Measurements from ENCODE around the gene ARHGAP26. TPM values are rescaled to one million over a fixed set of nuclear protein-coding genes. Genes with fewer than 3 reads are reported as not detected.

The ARHGAP26 gene
- total and polyA plus RNA-seq, 4 donors: 1.8 to 16.7 (median 4.1) TPM

DNA sequence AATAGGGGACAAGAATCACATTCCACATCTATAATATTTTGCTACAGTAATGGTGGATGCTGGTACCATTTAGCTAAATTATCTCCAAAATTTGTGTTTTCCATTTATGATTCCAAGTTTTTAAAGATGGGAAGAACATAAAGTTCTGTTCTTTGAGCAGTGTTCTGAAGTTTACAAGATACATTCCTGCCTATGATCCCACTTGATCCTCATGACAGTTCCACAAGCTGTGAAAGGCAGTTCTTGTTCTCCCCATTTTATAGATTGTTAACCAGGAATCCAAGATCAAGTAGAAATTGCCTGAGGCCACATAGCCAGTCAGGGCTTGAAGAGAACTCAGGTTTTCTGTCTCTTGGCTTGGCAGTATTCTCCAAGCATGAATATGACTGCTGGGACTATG, 376.0 kb downstream of the ARHGAP26 start:
- DNase-seq (ENCODE audit: low spot score): no peak
- H3K9ac ChIP-seq (ENCODE audit: low read depth in 1 of 2, low read length in 2 of 2): no peak overlapping the region
- no peaks in the 10 kb centered on the region for H3K9me3 ChIP-seq (ENCODE audit: control insufficient read depth in 4 of 4, low read length in 3 of 4)
- TF ChIP-seq FOXA1 (IDR thresholded peaks at IDR 0.05): no peak
- no peak overlapping the region for H3K4me3 ChIP-seq (ENCODE audit: low read depth in 1 of 3, low read length in 3 of 3)
- H3K27ac ChIP-seq (ENCODE audit: low read depth in 1 of 2, low read length in 2 of 2): no peak overlapping the region
- peaks cover 0 to 10% (median 3%) of the 10 kb centered on the region in 4 donors for H3K36me3 ChIP-seq (ENCODE audit: control insufficient read depth in 4 of 4, insufficient read depth in 3 of 4, low read depth in 1 of 4, low read length in 3 of 4)
- peaks cover 0 to 13% (median 6%) of the 10 kb centered on the region in 4 donors for H3K4me1 ChIP-seq (ENCODE audit: control insufficient read depth in 4 of 4, insufficient read depth in 4 of 4, low read length in 3 of 4)
- H3K27me3 ChIP-seq (ENCODE audit: control insufficient read depth in 4 of 4, insufficient read depth in 4 of 4, low read length in 3 of 4): no peaks in the 10 kb centered on the region

DNA sequence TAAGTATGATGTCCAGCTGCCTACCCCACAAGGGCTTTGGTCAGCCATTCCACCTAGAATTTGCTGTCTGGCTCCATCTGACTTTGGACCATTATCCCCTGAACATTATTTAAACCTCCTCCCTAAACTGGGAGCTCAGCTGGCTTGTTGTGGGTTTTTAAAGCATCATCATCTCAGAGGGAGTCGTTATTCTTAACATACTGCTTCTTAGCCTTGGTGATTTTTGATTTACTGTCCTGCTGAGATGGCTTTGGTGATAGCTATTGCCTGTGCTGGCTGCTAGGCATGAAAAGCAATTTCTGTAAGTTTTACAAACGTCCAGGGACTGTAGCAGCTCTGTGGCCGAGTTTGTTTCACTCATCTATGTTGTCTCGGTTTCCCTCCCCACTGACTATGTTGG, 377.2 kb downstream of the ARHGAP26 start:
- H3K9ac ChIP-seq (ENCODE audit: low read depth in 1 of 2, low read length in 2 of 2): no peak overlapping the region
- 94% methylated on average over 4 of the region's 4 CpGs for WGBS
- peaks cover 0 to 10% (median 3%) of the 10 kb centered on the region in 4 donors for H3K36me3 ChIP-seq (ENCODE audit: control insufficient read depth in 4 of 4, insufficient read depth in 3 of 4, low read depth in 1 of 4, low read length in 3 of 4)
- no peak overlapping the region for H3K4me3 ChIP-seq (ENCODE audit: low read depth in 1 of 3, low read length in 3 of 3)
- peaks cover 0 to 7% (median 3%) of the 10 kb centered on the region in 4 donors for H3K4me1 ChIP-seq (ENCODE audit: control insufficient read depth in 4 of 4, insufficient read depth in 4 of 4, low read length in 3 of 4)
- no peaks in the 10 kb centered on the region for H3K27me3 ChIP-seq (ENCODE audit: control insufficient read depth in 4 of 4, insufficient read depth in 4 of 4, low read length in 3 of 4)
- H3K9me3 ChIP-seq (ENCODE audit: control insufficient read depth in 4 of 4, low read length in 3 of 4): no peaks in the 10 kb centered on the region
- TF ChIP-seq, protein P1, sequence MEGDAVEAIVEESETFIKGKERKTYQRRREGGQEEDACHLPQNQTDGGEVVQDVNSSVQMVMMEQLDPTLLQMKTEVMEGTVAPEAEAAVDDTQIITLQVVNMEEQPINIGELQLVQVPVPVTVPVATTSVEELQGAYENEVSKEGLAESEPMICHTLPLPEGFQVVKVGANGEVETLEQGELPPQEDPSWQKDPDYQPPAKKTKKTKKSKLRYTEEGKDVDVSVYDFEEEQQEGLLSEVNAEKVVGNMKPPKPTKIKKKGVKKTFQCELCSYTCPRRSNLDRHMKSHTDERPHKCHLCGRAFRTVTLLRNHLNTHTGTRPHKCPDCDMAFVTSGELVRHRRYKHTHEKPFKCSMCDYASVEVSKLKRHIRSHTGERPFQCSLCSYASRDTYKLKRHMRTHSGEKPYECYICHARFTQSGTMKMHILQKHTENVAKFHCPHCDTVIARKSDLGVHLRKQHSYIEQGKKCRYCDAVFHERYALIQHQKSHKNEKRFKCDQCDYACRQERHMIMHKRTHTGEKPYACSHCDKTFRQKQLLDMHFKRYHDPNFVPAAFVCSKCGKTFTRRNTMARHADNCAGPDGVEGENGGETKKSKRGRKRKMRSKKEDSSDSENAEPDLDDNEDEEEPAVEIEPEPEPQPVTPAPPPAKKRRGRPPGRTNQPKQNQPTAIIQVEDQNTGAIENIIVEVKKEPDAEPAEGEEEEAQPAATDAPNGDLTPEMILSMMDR (IDR thresholded peaks at IDR 0.05; ENCODE audit: low read depth, low read length, missing input control): no peak
- TF ChIP-seq FOXA2 (IDR thresholded peaks at IDR 0.05) (no peak), JUND (IDR thresholded peaks at IDR 0.05) (no peak), EGR1 (IDR thresholded peaks at IDR 0.05; ENCODE audit: low read depth in 2 of 2) (no peak), GABPA (IDR thresholded peaks at IDR 0.05 in 1 of 2, conservative IDR thresholded peaks at IDR 0.05 in 1 of 2) (no peak), TAF1 (conservative IDR thresholded peaks at IDR 0.05) (no peak), SP1 (IDR thresholded peaks at IDR 0.05) (no peak), FOXA1 (IDR thresholded peaks at IDR 0.05) (no peak), NR2F2 (IDR thresholded peaks at IDR 0.05) (no peak), HNF4G (IDR thresholded peaks at IDR 0.05) (no peak), HNF4A (conservative IDR thresholded peaks at IDR 0.05) (no peak), RAD21 (IDR thresholded peaks at IDR 0.05) (no peak), YY1 (IDR thresholded peaks at IDR 0.05) (no peak), RXRA (IDR thresholded peaks at IDR 0.05) (no peak)
- TF ChIP-seq, protein P2, sequence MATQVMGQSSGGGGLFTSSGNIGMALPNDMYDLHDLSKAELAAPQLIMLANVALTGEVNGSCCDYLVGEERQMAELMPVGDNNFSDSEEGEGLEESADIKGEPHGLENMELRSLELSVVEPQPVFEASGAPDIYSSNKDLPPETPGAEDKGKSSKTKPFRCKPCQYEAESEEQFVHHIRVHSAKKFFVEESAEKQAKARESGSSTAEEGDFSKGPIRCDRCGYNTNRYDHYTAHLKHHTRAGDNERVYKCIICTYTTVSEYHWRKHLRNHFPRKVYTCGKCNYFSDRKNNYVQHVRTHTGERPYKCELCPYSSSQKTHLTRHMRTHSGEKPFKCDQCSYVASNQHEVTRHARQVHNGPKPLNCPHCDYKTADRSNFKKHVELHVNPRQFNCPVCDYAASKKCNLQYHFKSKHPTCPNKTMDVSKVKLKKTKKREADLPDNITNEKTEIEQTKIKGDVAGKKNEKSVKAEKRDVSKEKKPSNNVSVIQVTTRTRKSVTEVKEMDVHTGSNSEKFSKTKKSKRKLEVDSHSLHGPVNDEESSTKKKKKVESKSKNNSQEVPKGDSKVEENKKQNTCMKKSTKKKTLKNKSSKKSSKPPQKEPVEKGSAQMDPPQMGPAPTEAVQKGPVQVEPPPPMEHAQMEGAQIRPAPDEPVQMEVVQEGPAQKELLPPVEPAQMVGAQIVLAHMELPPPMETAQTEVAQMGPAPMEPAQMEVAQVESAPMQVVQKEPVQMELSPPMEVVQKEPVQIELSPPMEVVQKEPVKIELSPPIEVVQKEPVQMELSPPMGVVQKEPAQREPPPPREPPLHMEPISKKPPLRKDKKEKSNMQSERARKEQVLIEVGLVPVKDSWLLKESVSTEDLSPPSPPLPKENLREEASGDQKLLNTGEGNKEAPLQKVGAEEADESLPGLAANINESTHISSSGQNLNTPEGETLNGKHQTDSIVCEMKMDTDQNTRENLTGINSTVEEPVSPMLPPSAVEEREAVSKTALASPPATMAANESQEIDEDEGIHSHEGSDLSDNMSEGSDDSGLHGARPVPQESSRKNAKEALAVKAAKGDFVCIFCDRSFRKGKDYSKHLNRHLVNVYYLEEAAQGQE (IDR thresholded peaks at IDR 0.05): no peak
- TF ChIP-seq, protein P3, sequence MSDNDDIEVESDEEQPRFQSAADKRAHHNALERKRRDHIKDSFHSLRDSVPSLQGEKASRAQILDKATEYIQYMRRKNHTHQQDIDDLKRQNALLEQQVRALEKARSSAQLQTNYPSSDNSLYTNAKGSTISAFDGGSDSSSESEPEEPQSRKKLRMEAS (IDR thresholded peaks at IDR 0.05): no peak
- TF ChIP-seq, protein P4, sequence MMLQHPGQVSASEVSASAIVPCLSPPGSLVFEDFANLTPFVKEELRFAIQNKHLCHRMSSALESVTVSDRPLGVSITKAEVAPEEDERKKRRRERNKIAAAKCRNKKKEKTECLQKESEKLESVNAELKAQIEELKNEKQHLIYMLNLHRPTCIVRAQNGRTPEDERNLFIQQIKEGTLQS (IDR thresholded peaks at IDR 0.05): no peak
- TF ChIP-seq, protein P5, sequence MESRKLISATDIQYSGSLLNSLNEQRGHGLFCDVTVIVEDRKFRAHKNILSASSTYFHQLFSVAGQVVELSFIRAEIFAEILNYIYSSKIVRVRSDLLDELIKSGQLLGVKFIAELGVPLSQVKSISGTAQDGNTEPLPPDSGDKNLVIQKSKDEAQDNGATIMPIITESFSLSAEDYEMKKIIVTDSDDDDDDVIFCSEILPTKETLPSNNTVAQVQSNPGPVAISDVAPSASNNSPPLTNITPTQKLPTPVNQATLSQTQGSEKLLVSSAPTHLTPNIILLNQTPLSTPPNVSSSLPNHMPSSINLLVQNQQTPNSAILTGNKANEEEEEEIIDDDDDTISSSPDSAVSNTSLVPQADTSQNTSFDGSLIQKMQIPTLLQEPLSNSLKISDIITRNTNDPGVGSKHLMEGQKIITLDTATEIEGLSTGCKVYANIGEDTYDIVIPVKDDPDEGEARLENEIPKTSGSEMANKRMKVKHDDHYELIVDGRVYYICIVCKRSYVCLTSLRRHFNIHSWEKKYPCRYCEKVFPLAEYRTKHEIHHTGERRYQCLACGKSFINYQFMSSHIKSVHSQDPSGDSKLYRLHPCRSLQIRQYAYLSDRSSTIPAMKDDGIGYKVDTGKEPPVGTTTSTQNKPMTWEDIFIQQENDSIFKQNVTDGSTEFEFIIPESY (IDR thresholded peaks at IDR 0.05): no peak
- DNase-seq (ENCODE audit: low spot score): no peak
- no peak overlapping the region for H3K27ac ChIP-seq (ENCODE audit: low read depth in 1 of 2, low read length in 2 of 2)

Data from liver (tissue), 9 donors.